ENCODE data around the gene AGTR1. TPM values are rescaled to one million over a fixed set of nuclear protein-coding genes. Genes with fewer than 3 reads are reported as not detected.

Gene AGTR1
- polyA plus RNA-seq, 1 donor (not counting 4 experiments of a cell fraction or from before 2014, with no cell fraction given) = not detected

DNA sequence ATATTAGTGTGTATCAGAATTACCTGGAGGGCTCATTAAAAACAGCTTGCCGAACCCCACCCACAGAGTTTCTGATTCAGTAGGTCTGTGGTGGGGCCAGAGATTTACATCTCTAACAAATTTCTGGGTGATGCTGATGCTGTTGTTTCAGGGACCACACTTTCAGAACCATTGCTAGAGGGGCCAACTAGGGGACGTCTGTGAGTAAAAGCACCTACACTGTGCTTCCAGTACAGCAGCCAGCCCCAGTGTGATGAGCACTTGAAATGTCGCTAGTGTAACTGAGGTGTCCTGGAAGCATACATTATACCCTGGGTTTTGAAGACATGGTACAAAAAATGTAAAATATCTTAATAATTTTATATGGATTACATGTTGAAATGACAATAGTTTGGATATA is 33.0 kb downstream of the AGTR1 start:
- Histone ChIP-seq H3K27me3 (ENCODE audit: control insufficient read depth, extremely low read depth, insufficient read depth, low read length) (no peaks in the 10 kb centered on the region), H3K4me3 (ENCODE audit: control insufficient read depth in 2 of 3, extremely low read depth in 1 of 3, insufficient read depth in 2 of 3, low read depth in 1 of 3, low read length in 3 of 3) (no peak overlapping the region), H3K4me1 (ENCODE audit: control insufficient read depth, extremely low read depth, insufficient read depth, low read length) (no peaks in the 10 kb centered on the region), H2AFZ (ENCODE audit: control insufficient read depth, low read length) (no peak overlapping the region), H3K9ac (ENCODE audit: control insufficient read depth, extremely low read depth, insufficient read depth, low read length) (no peak overlapping the region), H3K27ac (ENCODE audit: control insufficient read depth, insufficient read depth, low read length) (no peak overlapping the region), H4K20me1 (ENCODE audit: control insufficient read depth, extremely low read depth, insufficient read depth, low read length) (no peaks in the 10 kb centered on the region), H3K9me3 (ENCODE audit: control insufficient read depth, low read depth, low read length) (no peaks in the 10 kb centered on the region), H3K79me2 (ENCODE audit: control insufficient read depth, insufficient read depth, low read length) (no peaks in the 10 kb centered on the region), H3K36me3 (ENCODE audit: control insufficient read depth in 2 of 2, extremely low read depth in 1 of 2, insufficient read depth in 2 of 2, low read length in 2 of 2) (no peaks in the 10 kb centered on the region), H3K4me2 (ENCODE audit: control insufficient read depth, extremely low read depth, insufficient read depth, low read depth, low read length) (no peak overlapping the region), H3K9me1 (ENCODE audit: control insufficient read depth, extremely low read depth, insufficient read depth, low read length) (no peaks in the 10 kb centered on the region)
- DNase-seq (ENCODE audit: low read depth, low spot score) (no peak), FAIRE-seq (no peak)
- dilution Hi-C loops (cut with MboI; ENCODE audit: extremely low pct_ligation_motif_present, low sequenced_read_pairs) = no loop called here
- no peak for TF ChIP-seq EZH2 (IDR thresholded peaks at IDR 0.05; ENCODE audit: low read length)
- TF ChIP-seq, protein P1, sequence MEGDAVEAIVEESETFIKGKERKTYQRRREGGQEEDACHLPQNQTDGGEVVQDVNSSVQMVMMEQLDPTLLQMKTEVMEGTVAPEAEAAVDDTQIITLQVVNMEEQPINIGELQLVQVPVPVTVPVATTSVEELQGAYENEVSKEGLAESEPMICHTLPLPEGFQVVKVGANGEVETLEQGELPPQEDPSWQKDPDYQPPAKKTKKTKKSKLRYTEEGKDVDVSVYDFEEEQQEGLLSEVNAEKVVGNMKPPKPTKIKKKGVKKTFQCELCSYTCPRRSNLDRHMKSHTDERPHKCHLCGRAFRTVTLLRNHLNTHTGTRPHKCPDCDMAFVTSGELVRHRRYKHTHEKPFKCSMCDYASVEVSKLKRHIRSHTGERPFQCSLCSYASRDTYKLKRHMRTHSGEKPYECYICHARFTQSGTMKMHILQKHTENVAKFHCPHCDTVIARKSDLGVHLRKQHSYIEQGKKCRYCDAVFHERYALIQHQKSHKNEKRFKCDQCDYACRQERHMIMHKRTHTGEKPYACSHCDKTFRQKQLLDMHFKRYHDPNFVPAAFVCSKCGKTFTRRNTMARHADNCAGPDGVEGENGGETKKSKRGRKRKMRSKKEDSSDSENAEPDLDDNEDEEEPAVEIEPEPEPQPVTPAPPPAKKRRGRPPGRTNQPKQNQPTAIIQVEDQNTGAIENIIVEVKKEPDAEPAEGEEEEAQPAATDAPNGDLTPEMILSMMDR (optimal IDR thresholded peaks at IDR 0.05 in 1 of 3, IDR thresholded peaks at IDR 0.05 in 1 of 3, conservative IDR thresholded peaks at IDR 0.05 in 1 of 3; ENCODE audit: extremely low read depth in 1 of 3, insufficient read depth in 2 of 3, low read length in 3 of 3) = no peak

DNA sequence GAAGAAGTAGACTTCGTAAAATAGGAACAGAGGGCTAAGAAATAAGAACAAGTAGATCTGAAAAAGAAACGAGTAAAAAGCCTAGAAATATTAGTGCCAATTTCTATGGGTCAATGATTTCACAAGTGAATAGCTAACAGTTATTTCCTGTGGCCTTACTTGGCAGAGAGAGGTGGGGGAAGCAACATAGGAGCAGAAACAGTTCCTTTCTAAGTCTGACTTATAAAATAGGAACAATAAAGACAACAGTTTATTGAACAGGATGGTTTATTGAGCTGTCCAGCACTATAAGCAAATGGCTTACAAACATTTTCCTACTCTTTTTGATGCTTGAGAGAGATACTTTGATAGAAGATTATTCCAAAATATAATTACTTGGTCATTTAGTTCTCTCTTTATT is 37.9 kb downstream of the AGTR1 start:
- Histone ChIP-seq H3K4me3 (ENCODE audit: control insufficient read depth in 2 of 3, extremely low read depth in 1 of 3, insufficient read depth in 2 of 3, low read depth in 1 of 3, low read length in 3 of 3) (no peak overlapping the region), H3K9me1 (ENCODE audit: control insufficient read depth, extremely low read depth, insufficient read depth, low read length) (no peaks in the 10 kb centered on the region), H4K20me1 (ENCODE audit: control insufficient read depth, extremely low read depth, insufficient read depth, low read length) (no peaks in the 10 kb centered on the region), H3K27me3 (ENCODE audit: control insufficient read depth, extremely low read depth, insufficient read depth, low read length) (no peaks in the 10 kb centered on the region), H3K79me2 (ENCODE audit: control insufficient read depth, insufficient read depth, low read length) (no peaks in the 10 kb centered on the region), H3K4me1 (ENCODE audit: control insufficient read depth, extremely low read depth, insufficient read depth, low read length) (no peaks in the 10 kb centered on the region), H3K36me3 (ENCODE audit: control insufficient read depth in 2 of 2, extremely low read depth in 1 of 2, insufficient read depth in 2 of 2, low read length in 2 of 2) (no peaks in the 10 kb centered on the region), H3K27ac (ENCODE audit: control insufficient read depth, insufficient read depth, low read length) (no peak overlapping the region), H2AFZ (ENCODE audit: control insufficient read depth, low read length) (no peak overlapping the region), H3K9me3 (ENCODE audit: control insufficient read depth, low read depth, low read length) (no peaks in the 10 kb centered on the region), H3K9ac (ENCODE audit: control insufficient read depth, extremely low read depth, insufficient read depth, low read length) (no peak overlapping the region), H3K4me2 (ENCODE audit: control insufficient read depth, extremely low read depth, insufficient read depth, low read depth, low read length) (no peak overlapping the region)
- DNase-seq (ENCODE audit: low read depth, low spot score) = no peak
- no peak for FAIRE-seq
- dilution Hi-C loops (cut with MboI; ENCODE audit: extremely low pct_ligation_motif_present, low sequenced_read_pairs) = no loop called here
- TF ChIP-seq, protein P1 (optimal IDR thresholded peaks at IDR 0.05 in 1 of 3, IDR thresholded peaks at IDR 0.05 in 1 of 3, conservative IDR thresholded peaks at IDR 0.05 in 1 of 3; ENCODE audit: extremely low read depth in 1 of 3, insufficient read depth in 2 of 3, low read length in 3 of 3) = no peak
- TF ChIP-seq EZH2 (IDR thresholded peaks at IDR 0.05; ENCODE audit: low read length) = no peak
